HG02759 (cell line): ENCODE data around the gene FRMD6.
"Not testable (repeated sequence)": the region's sequence is repeated elsewhere in the genome, so short reads cannot be mapped to it uniquely, and the experiment has no call there.

Experiments used
- ATAC-seq: cut with Tn5 transposase; IDR thresholded peaks from one replicate; pipeline ENCODE4 v1.9.1; 2021; ENCODE audit warnings: mild to moderate bottlenecking, moderate library complexity; ENCODE audit not compliant: unreplicated experiment

FRMD6 gene

DNA sequence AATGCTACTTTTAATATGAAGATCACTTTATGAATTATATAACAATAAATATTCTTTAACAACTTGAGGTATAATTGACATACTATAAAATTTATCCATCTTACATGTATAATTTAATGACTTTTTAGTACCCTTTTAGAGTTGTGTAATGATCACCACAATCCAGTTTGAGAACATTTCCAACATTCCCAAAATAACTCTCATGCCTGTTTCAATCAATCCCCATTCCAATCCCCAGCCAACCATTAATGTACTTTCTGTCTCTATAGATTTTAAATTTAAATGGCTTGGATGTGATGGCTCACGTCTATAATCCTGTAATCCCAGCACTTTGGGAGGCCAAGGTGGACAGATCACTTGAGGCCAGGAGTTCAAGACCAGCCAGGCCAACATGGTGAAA is 23.5 kb upstream of the FRMD6 start:
- ATAC-seq, result no peak

DNA sequence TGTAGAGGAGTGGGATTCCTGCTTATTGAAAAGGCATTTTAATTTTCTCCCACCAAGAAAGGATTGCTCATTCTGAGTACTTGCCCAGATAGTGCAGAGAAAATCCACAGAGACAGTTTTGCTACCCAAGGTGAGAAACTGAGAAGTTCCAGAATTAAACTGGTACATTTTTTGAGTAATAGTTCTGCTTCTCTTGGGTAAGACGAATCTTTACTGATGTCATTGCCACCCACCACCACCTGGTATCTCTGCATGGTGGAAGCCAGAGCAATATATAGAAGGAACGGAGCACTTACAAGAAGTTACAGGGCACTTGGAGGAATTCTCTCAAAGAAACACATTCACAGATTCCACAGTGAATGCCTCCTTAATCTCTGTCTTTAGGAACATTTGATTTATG is 20.7 kb upstream of the FRMD6 start:
- no peak for ATAC-seq

DNA sequence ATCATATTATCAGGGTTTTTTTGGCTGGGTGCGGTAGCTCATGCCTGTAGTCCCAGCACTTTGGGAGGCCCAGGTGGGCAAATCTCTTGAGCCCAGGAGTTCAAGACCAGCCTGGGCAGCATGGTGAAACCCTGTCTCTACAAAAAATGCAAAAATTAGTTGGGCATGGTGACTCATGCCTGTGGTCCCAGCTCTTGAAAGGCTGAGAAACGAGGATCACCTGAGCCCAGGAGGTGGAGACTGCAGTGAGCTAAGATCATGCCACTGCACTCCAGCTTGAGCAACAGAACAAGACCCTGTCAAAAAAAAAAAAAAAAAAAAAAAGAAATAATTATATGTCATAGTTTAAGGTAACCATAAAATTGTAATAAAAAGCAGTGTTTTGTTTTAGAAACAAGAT is 18.4 kb upstream of the FRMD6 start:
- not testable (repeated sequence) for ATAC-seq

DNA sequence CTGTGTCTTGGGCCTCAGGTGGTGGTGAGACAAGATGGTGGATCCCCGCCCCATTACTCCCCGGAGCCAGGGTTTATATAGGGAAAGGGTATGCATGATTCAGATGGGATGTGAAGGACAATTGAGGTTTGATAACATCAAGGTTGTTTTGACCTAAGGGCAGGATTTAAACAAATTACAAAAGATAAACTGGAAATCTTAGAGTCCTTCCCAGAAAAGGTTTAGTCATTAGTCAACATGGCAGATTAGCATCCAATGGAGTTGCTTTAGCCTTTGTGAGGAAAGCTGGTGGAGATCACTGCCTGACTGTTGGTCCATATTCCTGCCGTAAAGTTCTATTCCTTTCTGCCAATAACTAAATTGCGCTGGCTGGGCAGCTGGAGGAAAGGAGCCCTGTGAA is 15.6 kb upstream of the FRMD6 start:
- no peak for ATAC-seq

DNA sequence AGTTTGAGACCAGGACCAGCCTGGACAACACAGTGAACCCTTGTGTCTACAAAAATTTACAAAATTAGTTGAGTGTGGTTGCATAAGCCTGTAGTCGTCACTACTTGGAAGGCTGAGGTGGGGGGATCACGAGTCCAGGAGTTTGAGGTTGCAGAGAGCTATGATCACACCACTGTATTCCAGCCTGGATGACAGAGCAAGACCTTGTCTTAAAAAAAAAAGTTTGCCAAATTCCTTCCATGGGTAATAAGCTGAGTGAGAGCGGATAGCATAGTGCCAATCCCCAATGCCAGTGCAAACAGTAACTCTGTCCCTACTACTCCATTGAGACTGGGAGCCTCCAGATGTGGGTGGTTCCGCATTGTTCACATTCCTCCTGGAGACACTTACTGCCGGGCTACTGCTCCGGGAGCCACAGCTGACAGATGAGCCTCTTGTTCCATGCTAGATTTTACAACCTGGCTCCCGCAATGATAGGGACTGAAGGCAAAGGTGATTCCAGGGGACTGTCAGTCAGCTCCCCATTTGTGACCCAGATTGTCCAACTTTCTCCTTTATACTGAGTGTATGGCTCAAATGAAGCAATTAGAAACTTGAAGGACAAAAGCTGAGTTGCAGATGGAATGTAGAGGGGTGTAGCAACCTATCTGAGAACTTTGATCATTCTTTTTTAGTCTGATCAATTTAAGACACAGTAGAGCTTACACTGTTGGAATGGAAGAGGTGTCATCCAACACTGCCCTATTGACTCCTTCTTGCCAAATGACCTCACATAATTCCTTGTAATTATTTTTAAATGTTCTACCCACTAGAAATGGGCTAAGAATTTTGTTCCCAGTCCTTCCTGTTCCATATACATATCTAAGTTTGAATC is 13.4 kb upstream of the FRMD6 start:
- ATAC-seq, result no peak

DNA sequence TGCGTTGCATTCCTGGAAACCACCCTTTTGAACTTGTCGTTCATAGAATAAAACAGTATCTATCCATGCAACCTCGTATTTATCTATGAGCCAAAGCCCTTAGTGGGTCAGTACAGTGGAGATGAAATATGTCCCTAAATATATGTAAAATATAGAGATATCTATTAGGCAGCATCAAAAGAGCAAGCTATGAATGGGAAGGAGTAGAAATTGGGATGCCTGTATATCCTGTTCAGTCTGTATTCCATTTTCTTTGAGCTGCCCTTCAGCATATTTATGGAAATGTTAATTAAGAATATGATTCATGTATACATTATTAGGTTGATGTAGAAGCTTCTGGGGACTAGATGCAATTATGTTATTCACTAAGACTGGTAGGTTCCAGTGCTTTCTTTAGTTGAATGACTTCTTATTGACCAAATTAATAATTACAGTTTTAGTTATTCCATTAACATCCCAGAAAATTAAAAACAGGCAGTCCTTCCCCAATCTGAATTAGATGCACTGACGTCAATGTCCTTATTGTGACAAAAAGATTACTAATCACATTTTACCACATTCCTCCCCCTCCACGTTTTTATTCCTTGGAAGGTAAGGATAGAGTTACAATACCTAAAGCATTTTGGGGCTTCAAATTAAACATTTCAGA is 11.9 kb upstream of the FRMD6 start:
- ATAC-seq, result no peak

DNA sequence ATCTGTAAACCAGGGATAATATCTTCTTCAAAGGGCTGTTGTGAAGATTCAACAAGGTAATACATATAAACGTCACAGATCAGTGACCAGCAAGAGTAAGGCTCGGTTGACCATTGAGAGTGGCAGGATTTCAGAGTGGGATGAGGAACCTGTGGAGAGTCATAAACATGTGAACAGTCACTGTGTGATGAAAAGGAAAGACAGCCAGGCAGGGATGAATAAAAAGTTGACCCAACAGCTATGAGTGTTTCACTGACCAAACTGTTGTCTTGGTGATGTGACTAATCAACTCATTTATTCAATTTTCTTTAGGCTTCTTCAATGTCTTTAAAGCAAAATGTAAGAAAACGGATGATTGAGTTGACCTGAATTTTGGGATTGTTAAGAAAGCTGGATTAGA is 8.6 kb upstream of the FRMD6 start:
- no peak for ATAC-seq

DNA sequence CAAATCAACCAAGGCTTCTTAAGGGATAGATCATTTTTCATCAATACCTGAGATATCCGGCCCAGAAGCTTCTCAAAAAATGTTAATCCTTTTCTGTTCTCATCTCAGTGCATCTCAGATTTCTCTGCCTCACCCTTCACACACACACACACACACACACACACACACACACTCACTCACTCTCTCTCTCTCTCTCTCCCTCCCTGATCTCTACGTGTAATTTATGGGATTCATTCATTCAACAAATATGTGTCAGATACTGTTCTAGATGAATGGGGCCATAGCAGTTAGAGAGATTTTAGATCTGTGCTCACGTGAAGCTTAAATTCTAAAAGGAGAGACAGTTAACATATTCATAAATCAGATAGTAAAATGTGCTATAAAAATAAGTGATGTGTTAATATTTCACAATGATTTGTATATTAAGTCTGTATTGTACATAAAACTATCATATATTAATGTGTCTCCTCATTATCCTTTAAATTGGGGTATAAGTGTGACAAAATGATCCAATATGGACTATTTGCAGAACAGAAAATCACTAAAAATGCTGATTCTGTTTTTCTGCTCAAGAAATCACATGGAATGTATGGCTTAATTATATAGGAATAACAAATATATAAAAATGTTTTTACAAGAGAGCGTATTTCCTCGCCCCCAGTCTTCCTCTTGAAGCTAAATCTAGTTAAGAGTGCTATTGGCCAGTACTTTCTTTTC is 7.3 kb upstream of the FRMD6 start:
- ATAC-seq, result no peak

DNA sequence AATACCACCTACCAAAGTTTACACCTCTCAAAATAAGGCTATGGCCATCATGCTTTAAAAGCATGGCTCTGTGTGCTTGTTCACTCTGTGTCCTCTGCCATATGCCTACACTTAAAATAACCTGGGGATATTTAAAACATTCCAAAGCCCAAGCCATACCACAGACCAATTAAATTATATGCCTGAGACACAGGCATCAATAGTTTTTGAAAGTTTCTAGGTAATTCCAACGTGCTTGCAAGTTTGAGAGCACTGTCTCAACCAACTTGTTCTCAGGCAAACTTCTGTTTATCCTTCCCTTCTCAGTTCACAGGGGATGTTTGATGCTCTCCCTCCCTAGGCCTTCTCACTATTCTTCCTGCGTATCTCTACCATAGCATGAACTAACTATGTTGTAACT is 3.4 kb upstream of the FRMD6 start:
- ATAC-seq, result no peak

DNA sequence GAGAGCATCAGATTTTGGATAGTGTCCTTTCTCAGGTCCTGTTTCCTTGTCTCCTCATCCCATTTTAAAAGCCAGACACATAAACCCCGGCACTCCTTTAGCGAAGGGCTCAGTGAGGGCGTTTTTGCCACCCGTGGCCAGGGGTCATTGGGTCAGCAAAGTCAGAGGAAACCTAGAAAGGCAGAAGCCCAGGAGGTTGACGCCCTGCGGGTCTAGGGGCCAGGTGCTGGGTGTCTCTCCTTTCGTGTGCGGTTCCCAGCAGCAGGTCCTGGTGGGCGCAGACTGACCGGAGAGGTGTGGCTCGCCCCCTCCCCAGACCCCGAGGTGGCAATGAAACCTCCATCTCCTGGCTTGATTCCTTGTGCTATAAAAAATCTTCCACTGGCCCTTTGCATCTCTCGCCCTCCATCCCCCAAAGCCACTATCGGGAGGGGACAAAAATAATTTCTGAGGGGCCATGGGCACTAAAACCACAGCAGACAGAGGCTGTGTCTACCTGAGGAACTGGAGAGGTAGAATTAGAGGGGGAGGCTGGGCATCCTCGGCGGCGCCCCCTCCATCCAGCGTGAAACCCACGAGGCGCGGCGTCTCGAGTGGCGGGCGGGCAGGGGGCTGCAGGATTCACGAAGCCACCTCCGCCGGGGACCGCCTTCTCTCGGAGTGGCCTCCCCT is 858 bp upstream of the FRMD6 start:
- no peak for ATAC-seq

DNA sequence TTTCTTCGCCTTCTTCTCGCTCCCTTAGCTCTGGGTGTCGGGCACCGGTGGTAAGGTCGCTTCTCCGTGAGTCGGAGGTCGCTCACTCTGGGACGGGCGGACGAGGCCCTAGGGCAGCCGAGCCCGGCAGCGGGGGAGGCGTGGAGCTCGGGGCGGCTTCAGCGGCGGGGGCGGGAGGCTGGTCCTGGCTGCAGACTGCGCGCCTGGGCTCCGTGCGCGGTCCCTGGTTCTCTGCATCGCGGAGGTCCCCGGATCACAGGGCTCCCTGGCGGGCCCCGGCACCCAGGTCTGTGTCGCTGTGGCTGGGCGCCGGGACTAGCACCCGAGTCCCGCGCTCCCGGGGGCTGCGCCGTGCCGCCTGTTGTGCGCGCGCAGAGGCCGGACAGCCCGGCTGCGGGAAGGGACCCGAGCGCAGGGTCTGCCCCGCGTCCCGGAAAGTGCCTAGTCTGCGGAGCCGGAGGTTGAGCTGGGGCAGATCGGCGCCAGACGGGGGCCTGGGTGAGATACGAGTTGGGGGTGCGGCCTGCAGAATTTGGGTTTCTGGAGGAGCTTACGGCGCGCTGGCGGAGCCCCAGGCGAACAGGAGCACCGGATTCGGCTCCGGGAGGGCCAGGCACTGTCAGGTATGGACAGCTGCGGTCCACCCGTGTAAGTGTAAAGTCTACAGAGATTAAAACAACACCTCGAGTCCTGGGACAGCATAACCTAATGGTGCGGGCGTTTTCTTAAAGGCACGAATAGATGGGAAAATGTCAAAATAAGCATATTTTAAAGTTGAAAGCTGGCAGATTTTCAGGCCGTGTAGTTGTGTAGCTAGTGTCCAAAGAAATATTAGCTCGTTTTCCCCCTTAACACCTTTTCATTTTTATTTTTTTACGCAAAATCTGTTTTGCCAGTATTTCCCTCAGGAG is 713 bp downstream of the FRMD6 start:
- peak; percentile 49 for ATAC-seq

DNA sequence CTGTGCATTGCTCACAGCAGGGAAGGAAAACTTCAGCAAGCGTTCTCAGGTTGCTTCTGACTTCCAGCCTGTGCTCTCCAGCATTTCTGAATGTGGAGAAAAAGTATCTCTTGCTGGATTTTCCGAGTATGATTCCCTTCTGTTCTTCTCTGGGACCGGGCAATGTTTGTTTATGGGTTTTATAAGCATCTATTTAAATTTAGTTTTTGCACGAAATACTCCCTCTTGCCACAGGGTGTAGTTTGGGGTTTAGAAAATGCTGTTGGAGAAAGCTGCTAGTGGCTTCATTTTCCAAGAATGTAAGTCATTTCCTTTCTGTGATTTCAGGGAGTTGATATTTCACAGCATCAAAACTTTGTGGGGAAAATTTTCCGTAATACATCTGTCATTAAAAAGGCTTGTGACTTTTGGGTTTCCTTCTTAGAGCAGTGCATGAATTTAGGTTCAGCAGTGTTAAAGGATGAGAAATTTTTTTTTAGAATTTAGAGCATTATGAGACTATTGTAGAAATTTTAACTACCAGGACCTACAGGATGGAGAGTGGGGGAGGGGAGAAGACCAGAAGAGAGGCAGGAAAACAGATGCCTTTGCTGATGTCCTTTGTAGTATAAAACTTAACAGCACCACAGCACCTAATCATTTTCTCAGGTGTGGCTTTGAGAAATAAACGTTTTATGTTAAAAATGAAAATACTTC is 1.5 kb downstream of the FRMD6 start:
- no peak for ATAC-seq

DNA sequence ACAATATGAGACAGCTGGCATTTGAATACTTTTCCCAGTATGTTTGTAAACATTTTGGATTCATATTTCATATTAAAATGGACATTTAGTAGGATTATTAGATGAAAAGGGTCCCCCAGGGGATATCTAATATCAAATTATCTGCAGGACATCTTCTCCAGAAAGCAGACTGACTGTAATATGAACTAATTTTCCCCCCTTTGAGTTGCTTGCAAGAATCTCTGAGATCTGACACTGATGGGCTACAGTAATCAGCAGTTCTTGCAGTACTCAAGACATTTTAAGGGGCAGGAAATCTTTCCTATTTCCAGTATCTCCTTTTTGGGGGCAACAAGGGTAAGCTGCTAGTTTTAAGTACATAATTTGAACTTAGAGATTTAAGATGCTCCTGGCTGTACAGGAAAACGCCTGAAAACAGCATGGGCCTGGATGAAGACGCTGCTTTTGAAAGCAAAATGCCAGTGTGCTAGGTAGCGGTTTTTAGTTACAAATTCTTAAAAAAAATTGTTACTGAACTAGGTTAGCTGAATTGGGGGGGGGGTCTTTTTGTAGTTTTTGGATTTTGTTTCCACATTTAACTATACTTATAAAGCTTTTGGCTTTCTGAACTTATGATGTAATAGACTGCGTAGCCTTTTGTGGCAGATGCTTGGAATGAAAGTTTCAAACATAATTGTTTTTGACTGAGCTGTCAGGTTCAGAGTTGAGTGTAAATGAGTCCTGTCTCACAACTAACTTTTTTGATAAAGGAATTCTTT is 2.2 kb downstream of the FRMD6 start:
- no peak for ATAC-seq

DNA sequence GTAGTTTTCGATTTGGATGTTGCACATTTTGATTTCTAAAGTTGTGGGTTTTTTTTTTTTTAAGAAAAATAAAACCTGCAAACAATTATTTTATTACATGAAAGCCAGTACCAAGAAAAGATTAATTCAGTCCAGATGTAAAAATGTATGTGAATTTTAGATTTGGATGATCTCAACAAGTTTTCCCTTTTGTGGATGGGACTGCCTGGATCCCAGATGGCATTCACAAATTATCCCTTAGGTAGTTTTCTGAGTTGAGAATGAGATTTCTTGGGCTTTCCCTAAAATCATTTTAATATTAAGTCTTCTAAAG is 2.8 kb downstream of the FRMD6 start:
- ATAC-seq, result no peak

DNA sequence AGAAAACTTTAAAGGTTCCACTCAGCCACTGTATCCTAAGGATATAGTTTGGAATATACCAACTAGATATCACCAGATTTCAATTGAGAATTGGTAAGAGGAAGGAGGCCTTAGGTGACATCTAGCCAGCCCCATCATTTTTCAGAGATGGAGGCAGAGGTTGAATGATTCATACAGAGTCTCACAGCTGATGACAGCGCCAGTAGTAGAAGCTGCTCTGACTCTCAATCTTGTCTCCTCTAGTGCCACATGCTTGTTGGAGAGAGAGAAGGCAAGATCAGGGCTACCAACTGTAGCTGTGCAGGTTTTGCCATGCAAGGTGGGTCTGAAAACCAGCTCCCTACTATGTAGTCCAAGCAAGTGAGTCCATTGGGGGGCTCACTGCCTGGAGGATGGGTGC is 6.1 kb downstream of the FRMD6 start:
- ATAC-seq, result no peak

DNA sequence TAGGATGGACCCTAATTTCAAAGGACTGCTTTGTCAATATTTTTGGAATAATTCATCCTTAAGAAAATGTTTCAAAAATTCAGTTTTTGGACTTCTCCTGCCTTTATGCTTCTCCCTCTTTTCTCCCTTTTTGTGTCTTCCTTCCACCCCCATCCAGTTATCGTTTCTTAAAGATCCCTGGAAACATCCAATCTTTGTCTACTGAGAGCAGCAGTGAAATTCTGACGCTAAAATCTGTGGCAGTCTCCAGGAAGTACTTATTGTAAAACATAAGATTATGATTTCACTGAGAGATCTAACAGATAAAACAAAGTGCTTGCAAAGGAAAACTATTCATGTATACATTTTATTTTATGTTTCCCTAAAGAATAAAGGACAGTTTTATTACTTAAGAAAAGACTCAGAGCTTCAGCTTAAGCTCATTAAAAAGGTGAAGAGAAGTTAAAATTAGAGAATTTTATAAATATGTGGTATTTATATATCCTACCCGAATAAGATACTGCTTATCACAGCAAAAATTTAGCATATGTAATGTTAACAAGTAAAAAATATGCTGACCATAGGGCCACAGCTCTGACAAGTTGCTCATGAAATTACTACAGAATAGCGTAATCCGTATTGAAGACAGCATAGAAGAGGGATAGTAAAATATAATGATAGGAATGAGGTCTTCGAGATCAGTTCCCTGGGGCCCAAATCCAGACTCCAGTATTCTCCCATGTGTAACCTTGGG is 6.9 kb downstream of the FRMD6 start:
- ATAC-seq, result no peak

DNA sequence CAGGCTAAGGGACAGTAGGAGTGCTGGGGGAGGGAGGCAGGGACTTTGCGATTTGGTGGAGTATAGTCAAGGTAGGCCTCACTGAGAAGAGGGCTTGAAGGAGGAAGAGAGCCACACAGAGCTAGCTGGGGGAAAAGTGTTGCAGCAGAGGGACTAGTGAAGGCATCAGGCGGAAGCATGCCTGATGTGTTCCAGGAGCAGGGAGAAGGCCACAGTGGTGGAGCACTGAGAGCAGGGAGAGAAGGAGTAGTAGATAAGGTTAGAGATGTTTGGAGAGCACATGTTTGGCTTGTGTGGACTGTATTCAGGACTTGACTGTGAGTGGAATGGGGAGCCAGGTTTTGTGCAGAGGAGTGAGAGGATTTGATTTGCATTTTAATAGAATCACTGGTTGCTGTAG is 9.0 kb downstream of the FRMD6 start:
- ATAC-seq, result no peak

DNA sequence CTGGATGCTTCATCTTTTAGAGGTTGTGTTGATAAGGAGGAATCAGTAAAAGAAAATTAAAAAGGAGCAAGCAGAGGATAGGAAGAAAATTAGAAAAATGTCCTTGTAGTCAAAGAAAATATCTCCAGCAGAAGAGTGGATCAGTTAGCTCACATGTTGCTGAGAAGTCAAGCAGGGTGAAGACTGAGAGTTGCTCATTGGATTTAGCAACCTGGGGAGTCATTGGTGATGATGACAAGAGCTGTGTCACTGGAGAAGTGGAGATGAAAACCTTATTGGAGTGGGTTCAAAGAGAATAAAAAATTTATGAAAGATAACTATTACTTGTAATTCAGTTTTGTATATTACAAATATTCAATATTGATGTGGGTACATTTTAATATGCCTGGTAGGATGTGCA is 9.8 kb downstream of the FRMD6 start:
- ATAC-seq, result no peak
